Measurements from ENCODE around the gene SLCO1C1. TPM values are rescaled to one million over a fixed set of nuclear protein-coding genes. Genes with fewer than 3 reads are reported as not detected.

The SLCO1C1 gene
- total and polyA plus RNA-seq, 2 donors (not counting 3 experiments of a cell fraction or from before 2014, with no cell fraction given), result 0.07 to 0.66 TPM

DNA sequence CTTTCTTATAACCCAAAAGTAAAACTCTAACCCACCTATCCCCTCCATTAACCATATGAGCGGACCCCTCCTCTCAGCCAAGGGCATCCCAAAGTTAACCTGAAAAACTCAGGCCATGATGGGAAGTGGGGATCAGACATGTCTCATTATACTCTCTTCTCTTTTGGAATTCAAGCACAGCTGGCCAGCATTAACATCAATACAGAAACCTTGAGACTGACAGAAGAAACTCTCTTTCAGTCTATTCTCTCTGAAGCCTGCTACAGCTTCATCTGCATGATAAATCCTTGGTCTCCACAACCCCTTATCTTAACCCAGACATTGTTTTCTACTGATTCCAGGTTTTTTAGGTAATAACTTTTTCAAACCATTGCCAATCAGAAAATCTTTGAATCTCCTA is 97.8 kb downstream of the SLCO1C1 start:
- Histone ChIP-seq H4K20me1 (replicated peaks; ENCODE audit: control insufficient read depth, extremely low read depth, insufficient read depth, low read length) (no peaks in the 10 kb centered on the region), H3K4me3 (replicated peaks in 1 of 3; ENCODE audit: insufficient read depth in 1 of 3, low read depth in 1 of 3, low read length in 3 of 3) (no peak overlapping the region), H3K4me2 (ENCODE audit: insufficient read depth, low read length) (no peak overlapping the region), H3K9ac (replicated peaks; ENCODE audit: extremely low read depth, insufficient read depth, low read length) (no peak overlapping the region), H3K27me3 (ENCODE audit: control insufficient read depth in 2 of 2, insufficient read depth in 2 of 2, low read length in 2 of 2) (no peaks in the 10 kb centered on the region), H3K9me3 (replicated peaks; ENCODE audit: control insufficient read depth, insufficient read depth, low read length) (no peaks in the 10 kb centered on the region), H3K9me1 (replicated peaks; ENCODE audit: control insufficient read depth, extremely low read depth, insufficient read depth, low read length) (no peaks in the 10 kb centered on the region), H3K27ac (ENCODE audit: insufficient read depth, low read depth, low read length) (no peak overlapping the region), H2AFZ (ENCODE audit: low read depth, low read length) (no peak overlapping the region), H3K79me2 (ENCODE audit: control insufficient read depth, insufficient read depth, low read length) (no peaks in the 10 kb centered on the region), H3K4me1 (ENCODE audit: control insufficient read depth, extremely low read depth, insufficient read depth, low read length) (no peaks in the 10 kb centered on the region), H3K36me3 (ENCODE audit: control insufficient read depth in 2 of 2, extremely low read depth in 1 of 2, insufficient read depth in 2 of 2, low read length in 2 of 2) (no peaks in the 10 kb centered on the region)
- DNase-seq (ENCODE audit: low read depth, low spot score) (no peak), FAIRE-seq (no peak)
- ChIA-PET POLR2A (no interaction called here), CTCF (no interaction called here)
- BruUV-seq (replicated peaks), result no TSS peak
- intact Hi-C loops (cut with micrococcal nuclease) (no loop called here), dilution Hi-C loops (cut with MboI; ENCODE audit: extremely low pct_ligation_motif_present, low sequenced_read_pairs) (no loop called here)
- no peak for TF ChIP-seq GATA2 (IDR thresholded peaks at IDR 0.05; ENCODE audit: insufficient read depth, insufficient read length, low read depth, low read length)
- no peak for TF ChIP-seq MYC (IDR thresholded peaks at IDR 0.05; ENCODE audit: low read depth, low read length)
- TF ChIP-seq POLR2A (IDR thresholded peaks at IDR 0.05; ENCODE audit: low read depth, low read length), result no peak
- no peak for TF ChIP-seq EZH2 (IDR thresholded peaks at IDR 0.05; ENCODE audit: borderline replicate concordance, low read depth, low read length, severe bottlenecking)
- no peak for TF ChIP-seq FOS (IDR thresholded peaks at IDR 0.05; ENCODE audit: borderline replicate concordance, insufficient read depth, low read length)
- TF ChIP-seq, protein P1, sequence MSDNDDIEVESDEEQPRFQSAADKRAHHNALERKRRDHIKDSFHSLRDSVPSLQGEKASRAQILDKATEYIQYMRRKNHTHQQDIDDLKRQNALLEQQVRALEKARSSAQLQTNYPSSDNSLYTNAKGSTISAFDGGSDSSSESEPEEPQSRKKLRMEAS (IDR thresholded peaks at IDR 0.05; ENCODE audit: insufficient read depth, insufficient read length), result no peak
- no peak for TF ChIP-seq POLR2AphosphoS5 (IDR thresholded peaks at IDR 0.05; ENCODE audit: insufficient read depth, low read depth, low read length)
- TF ChIP-seq JUN (IDR thresholded peaks at IDR 0.05; ENCODE audit: borderline replicate concordance, insufficient read depth, insufficient read length, low read depth), result no peak
- TF ChIP-seq, protein P2, sequence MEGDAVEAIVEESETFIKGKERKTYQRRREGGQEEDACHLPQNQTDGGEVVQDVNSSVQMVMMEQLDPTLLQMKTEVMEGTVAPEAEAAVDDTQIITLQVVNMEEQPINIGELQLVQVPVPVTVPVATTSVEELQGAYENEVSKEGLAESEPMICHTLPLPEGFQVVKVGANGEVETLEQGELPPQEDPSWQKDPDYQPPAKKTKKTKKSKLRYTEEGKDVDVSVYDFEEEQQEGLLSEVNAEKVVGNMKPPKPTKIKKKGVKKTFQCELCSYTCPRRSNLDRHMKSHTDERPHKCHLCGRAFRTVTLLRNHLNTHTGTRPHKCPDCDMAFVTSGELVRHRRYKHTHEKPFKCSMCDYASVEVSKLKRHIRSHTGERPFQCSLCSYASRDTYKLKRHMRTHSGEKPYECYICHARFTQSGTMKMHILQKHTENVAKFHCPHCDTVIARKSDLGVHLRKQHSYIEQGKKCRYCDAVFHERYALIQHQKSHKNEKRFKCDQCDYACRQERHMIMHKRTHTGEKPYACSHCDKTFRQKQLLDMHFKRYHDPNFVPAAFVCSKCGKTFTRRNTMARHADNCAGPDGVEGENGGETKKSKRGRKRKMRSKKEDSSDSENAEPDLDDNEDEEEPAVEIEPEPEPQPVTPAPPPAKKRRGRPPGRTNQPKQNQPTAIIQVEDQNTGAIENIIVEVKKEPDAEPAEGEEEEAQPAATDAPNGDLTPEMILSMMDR (IDR thresholded peaks at IDR 0.05; ENCODE audit: extremely low read depth in 1 of 2, insufficient read depth in 1 of 2, low read depth in 1 of 2, low read length in 2 of 2), result no peak

All from endothelial cell of umbilical vein (primary cell).